ENCODE data around the gene GSTM2.
"Not testable (repeated sequence)": the region's sequence is repeated elsewhere in the genome, so short reads cannot be mapped to it uniquely, and the experiment has no call there.

GSTM2 gene

GRCh38 chr1:109678637-109679036 lies 10.8 kb downstream of the GSTM2 start:
- not testable (repeated sequence) for DNase-seq (ENCODE audit: low spot score)

- not testable (repeated sequence) for DNase-seq (ENCODE audit: low spot score)
Measured at GRCh38 chr1:109684777-109685176, 16.9 kb downstream of the GSTM2 start.

- not testable (repeated sequence) for DNase-seq (ENCODE audit: low spot score)
Measured at GRCh38 chr1:109685399-109685798, 17.5 kb downstream of the GSTM2 start.

GRCh38 chr1:109685890-109686289 lies 18.0 kb downstream of the GSTM2 start:
- not testable (repeated sequence) for DNase-seq (ENCODE audit: low spot score)

- not testable (repeated sequence) for DNase-seq (ENCODE audit: low spot score)
Measured at GRCh38 chr1:109687109-109687508, 19.3 kb downstream of the GSTM2 start.

- DNase-seq (ENCODE audit: low spot score): no peak
Measured at GRCh38 chr1:109687641-109688499, 20.0 kb downstream of the GSTM2 start, which contains the start of gene GSTM1. TSS of gene GSTM1 (plus strand) at chr1:109687817. CDS start at chr1:109687874, 57 bp downstream.

GRCh38 chr1:109689844-109690405 lies 22.1 kb downstream of the GSTM2 start:
- DNase-seq (ENCODE audit: low spot score): no peak

GRCh38 chr1:109691759-109692158 lies 23.9 kb downstream of the GSTM2 start:
- DNase-seq (ENCODE audit: low spot score): no peak

- not testable (repeated sequence) for DNase-seq (ENCODE audit: low spot score)
Measured at GRCh38 chr1:109694400-109694799, 26.5 kb downstream of the GSTM2 start.

- not testable (repeated sequence) for DNase-seq (ENCODE audit: low spot score)
Measured at GRCh38 chr1:109695138-109695537, 27.3 kb downstream of the GSTM2 start.

GRCh38 chr1:109697066-109697465 lies 29.2 kb downstream of the GSTM2 start:
- DNase-seq (ENCODE audit: low spot score): no peak

GRCh38 chr1:109697861-109698260 lies 30.0 kb downstream of the GSTM2 start:
- DNase-seq (ENCODE audit: low spot score): not testable (repeated sequence)

- not testable (repeated sequence) for DNase-seq (ENCODE audit: low spot score)
Measured at GRCh38 chr1:109702940-109703339, 35.1 kb downstream of the GSTM2 start.

GRCh38 chr1:109704173-109704572 lies 36.3 kb downstream of the GSTM2 start:
- DNase-seq (ENCODE audit: low spot score): peak; percentile 1

- DNase-seq (ENCODE audit: low spot score): no peak
Measured at GRCh38 chr1:109705411-109705810, 37.6 kb downstream of the GSTM2 start.

GRCh38 chr1:109708949-109709348 lies 41.1 kb downstream of the GSTM2 start:
- not testable (repeated sequence) for DNase-seq (ENCODE audit: low spot score)

- DNase-seq (ENCODE audit: low spot score): not testable (repeated sequence)
Measured at GRCh38 chr1:109709822-109710221, 42.0 kb downstream of the GSTM2 start.

GRCh38 chr1:109711593-109712320 lies 43.9 kb downstream of the GSTM2 start, which contains the start of gene GSTM5:
TSS of gene GSTM5 (plus strand) at chr1:109712251. CDS start at chr1:109712313, 62 bp downstream.
- peak; percentile 21 for DNase-seq (ENCODE audit: low spot score)

GRCh38 chr1:109712321-109712864 lies 44.5 kb downstream of the GSTM2 start:
- no peak for DNase-seq (ENCODE audit: low spot score)

- peak; percentile 2 for DNase-seq (ENCODE audit: low spot score)
Measured at GRCh38 chr1:109713636-109714035, 45.8 kb downstream of the GSTM2 start.

- DNase-seq (ENCODE audit: low spot score): peak; percentile 1
Measured at GRCh38 chr1:109714661-109715372, 47.0 kb downstream of the GSTM2 start.

Measured in AG20443 (cell line).